ENCODE measurements around the gene SHANK1.

The SHANK1 gene

GRCh38 chr19:50668879-50669278, 50.7 kb downstream of the SHANK1 start:
- WGBS, 2 experiments: 83 to 85% methylated on average over 16 to 18 of the region's 20 CpGs
- Histone ChIP-seq H3K36me3 (ENCODE audit: control insufficient read depth, insufficient read depth, low read length) (no peaks in the 10 kb centered on the region), H3K4me1 (ENCODE audit: control insufficient read depth, insufficient read depth, low read length) (no peaks in the 10 kb centered on the region), H3K4me3 (ENCODE audit: insufficient read depth, low read depth, low read length) (no peak overlapping the region), H3K9me3 (ENCODE audit: control insufficient read depth, low read length) (peaks cover 2% of the 10 kb centered on the region), H3K27ac (ENCODE audit: insufficient read depth, low read depth, low read length, poor library complexity, severe bottlenecking) (no peak overlapping the region), H3K27me3 (ENCODE audit: control insufficient read depth, insufficient read depth, low read length, poor library complexity, severe bottlenecking) (peaks cover 26% of the 10 kb centered on the region)

GRCh38 chr19:50668416-50668815, 51.2 kb downstream of the SHANK1 start:
- Histone ChIP-seq H3K4me3 (ENCODE audit: insufficient read depth, low read depth, low read length) (no peak overlapping the region), H3K27ac (ENCODE audit: insufficient read depth, low read depth, low read length, poor library complexity, severe bottlenecking) (no peak overlapping the region), H3K27me3 (ENCODE audit: control insufficient read depth, insufficient read depth, low read length, poor library complexity, severe bottlenecking) (peaks cover 26% of the 10 kb centered on the region), H3K4me1 (ENCODE audit: control insufficient read depth, insufficient read depth, low read length) (no peaks in the 10 kb centered on the region), H3K9me3 (ENCODE audit: control insufficient read depth, low read length) (peaks cover 2% of the 10 kb centered on the region), H3K36me3 (ENCODE audit: control insufficient read depth, insufficient read depth, low read length) (no peaks in the 10 kb centered on the region)
- 66 to 67% methylated on average over 49 of the region's 49 CpGs for WGBS, 2 experiments

DNA sequence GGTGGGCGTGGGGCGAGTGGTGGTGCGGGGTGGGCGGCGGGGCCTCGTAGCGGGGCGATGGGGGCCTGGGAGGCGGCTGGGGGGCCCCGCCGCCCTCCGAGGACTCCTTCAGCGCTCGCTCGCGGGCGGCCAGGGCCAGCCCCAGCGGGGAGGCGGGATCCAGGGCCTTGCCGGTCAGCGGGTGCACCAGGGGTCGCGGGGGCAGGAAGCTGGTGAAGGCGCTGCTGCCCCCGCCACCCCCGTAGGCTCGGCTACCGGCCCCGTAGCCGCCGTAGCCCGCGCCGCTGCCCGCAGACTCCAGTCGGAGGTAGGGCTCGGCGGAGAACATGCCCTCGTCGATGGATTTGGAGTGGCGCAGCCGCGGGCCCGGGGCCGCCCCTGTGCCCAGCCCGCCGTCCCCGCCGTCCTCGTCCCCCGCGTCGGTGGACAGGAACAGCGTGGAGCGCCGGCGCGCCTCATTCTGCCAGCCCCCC, 51.8 kb downstream of the SHANK1 start:
- Histone ChIP-seq H3K27me3 (ENCODE audit: control insufficient read depth, insufficient read depth, low read length, poor library complexity, severe bottlenecking) (peaks cover 26% of the 10 kb centered on the region), H3K4me1 (ENCODE audit: control insufficient read depth, insufficient read depth, low read length) (no peaks in the 10 kb centered on the region), H3K4me3 (ENCODE audit: insufficient read depth, low read depth, low read length) (no peak overlapping the region), H3K27ac (ENCODE audit: insufficient read depth, low read depth, low read length, poor library complexity, severe bottlenecking) (no peak overlapping the region), H3K9me3 (ENCODE audit: control insufficient read depth, low read length) (peaks cover 2% of the 10 kb centered on the region), H3K36me3 (ENCODE audit: control insufficient read depth, insufficient read depth, low read length) (no peaks in the 10 kb centered on the region)
- 63 to 66% methylated on average over 58 of the region's 58 CpGs for WGBS, 2 experiments

DNA sequence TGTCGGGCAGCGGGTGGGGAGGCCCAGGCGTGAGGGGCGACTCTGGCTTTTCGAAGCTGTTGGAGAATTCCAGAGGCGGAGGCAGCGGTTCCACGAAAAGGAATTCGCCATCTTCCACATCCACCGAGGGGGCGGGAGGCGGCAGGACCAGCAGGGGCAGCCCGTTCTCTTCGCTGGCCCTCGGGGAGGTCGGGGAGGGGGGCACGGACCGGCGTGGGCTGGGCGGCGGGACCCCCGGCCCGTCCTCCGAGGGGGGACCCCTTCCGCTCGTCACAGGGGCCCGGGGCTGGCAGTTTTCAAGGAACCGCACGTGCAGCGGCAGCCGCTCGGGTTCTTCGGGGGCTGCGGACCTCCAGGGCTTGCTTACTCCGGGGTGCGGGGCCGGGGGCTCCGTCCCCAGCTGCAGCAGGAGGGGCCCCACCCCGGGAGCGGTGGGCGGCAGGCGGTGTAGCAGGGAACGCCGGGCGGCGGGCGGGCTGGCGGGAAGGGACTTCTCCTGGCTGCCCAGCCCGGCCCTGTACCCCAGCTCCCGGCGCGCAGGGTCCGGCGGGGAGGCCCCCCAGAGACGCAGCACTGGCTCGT, 52.3 kb downstream of the SHANK1 start:
- WGBS, 2 experiments: 72% methylated on average over 56 of the region's 56 CpGs
- no peak overlapping the region for H3K4me3 ChIP-seq (ENCODE audit: insufficient read depth, low read depth, low read length)
- peaks cover 26% of the 10 kb centered on the region for H3K27me3 ChIP-seq (ENCODE audit: control insufficient read depth, insufficient read depth, low read length, poor library complexity, severe bottlenecking)

GRCh38 chr19:50666346-50667176, 53.0 kb downstream of the SHANK1 start:
- Histone ChIP-seq H3K36me3 (ENCODE audit: control insufficient read depth, insufficient read depth, low read length) (no peaks in the 10 kb centered on the region), H3K4me3 (ENCODE audit: insufficient read depth, low read depth, low read length) (no peak overlapping the region), H3K4me1 (ENCODE audit: control insufficient read depth, insufficient read depth, low read length) (peaks cover 3% of the 10 kb centered on the region), H3K27me3 (ENCODE audit: control insufficient read depth, insufficient read depth, low read length, poor library complexity, severe bottlenecking) (peaks cover 26% of the 10 kb centered on the region), H3K27ac (ENCODE audit: insufficient read depth, low read depth, low read length, poor library complexity, severe bottlenecking) (no peak overlapping the region), H3K9me3 (ENCODE audit: control insufficient read depth, low read length) (peaks cover 2% of the 10 kb centered on the region)
- 86 to 87% methylated on average over 47 of the region's 47 CpGs for WGBS, 2 experiments

More for the DNA sequence above, 52.3 kb downstream of the SHANK1 start:
- peaks cover 2% of the 10 kb centered on the region for H3K9me3 ChIP-seq (ENCODE audit: control insufficient read depth, low read length)
- no peak overlapping the region for H3K27ac ChIP-seq (ENCODE audit: insufficient read depth, low read depth, low read length, poor library complexity, severe bottlenecking)
- no peaks in the 10 kb centered on the region for H3K36me3 ChIP-seq (ENCODE audit: control insufficient read depth, insufficient read depth, low read length)
- H3K4me1 ChIP-seq (ENCODE audit: control insufficient read depth, insufficient read depth, low read length): no peaks in the 10 kb centered on the region

DNA sequence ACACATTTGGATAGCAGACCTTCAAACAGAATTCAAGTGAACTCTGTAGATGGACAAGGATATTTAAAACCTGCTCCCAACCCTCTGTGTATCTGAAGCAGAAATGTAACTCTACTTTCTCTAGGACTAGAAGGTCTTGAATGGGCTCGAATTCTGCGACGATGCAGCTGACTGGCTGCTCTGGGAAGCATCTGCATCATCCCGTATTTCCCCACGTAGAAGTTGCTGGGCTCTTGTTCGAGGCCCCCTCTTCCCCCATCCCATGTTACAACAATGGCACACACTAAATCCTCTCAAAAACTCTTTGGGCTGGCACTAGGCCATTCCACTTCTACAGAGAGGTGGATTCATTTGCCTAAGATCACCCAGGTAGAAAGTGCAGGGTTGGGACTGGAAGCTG, 55.4 kb downstream of the SHANK1 start:
- H3K9me3 ChIP-seq (ENCODE audit: control insufficient read depth, low read length): peaks cover 2% of the 10 kb centered on the region
- peaks cover 26% of the 10 kb centered on the region for H3K27me3 ChIP-seq (ENCODE audit: control insufficient read depth, insufficient read depth, low read length, poor library complexity, severe bottlenecking)
- H3K4me1 ChIP-seq (ENCODE audit: control insufficient read depth, insufficient read depth, low read length): peaks cover 4% of the 10 kb centered on the region
- 81 to 82% methylated on average over 6 of the region's 6 CpGs for WGBS, 2 experiments
- H3K27ac ChIP-seq (ENCODE audit: insufficient read depth, low read depth, low read length, poor library complexity, severe bottlenecking): no peak overlapping the region
- H3K4me3 ChIP-seq (ENCODE audit: insufficient read depth, low read depth, low read length): no peak overlapping the region
- H3K36me3 ChIP-seq (ENCODE audit: control insufficient read depth, insufficient read depth, low read length): no peaks in the 10 kb centered on the region

DNA sequence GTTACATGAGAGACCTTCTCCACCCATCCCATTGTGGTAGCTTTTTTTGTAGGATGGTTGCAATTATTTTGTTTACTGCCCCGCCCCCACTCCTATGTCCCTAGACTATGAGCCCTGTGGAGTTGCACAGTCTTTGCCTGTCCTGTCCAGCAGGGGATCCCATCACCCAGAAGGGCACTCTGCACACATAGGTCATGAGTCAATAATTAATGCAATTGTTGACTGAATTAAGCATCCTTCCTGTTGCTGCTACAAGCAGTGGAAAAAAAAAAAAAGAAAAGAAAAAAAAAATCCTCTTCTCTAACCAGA, 56.2 kb downstream of the SHANK1 start:
- Histone ChIP-seq H3K4me1 (ENCODE audit: control insufficient read depth, insufficient read depth, low read length) (peaks cover 4% of the 10 kb centered on the region), H3K9me3 (ENCODE audit: control insufficient read depth, low read length) (peaks cover 2% of the 10 kb centered on the region), H3K27ac (ENCODE audit: insufficient read depth, low read depth, low read length, poor library complexity, severe bottlenecking) (no peak overlapping the region), H3K4me3 (ENCODE audit: insufficient read depth, low read depth, low read length) (no peak overlapping the region), H3K27me3 (ENCODE audit: control insufficient read depth, insufficient read depth, low read length, poor library complexity, severe bottlenecking) (peaks cover 19% of the 10 kb centered on the region), H3K36me3 (ENCODE audit: control insufficient read depth, insufficient read depth, low read length) (no peaks in the 10 kb centered on the region)
- WGBS, 2 experiments: 67 to 70% methylated on average over 1 of the region's 1 CpG

- Histone ChIP-seq H3K27me3 (ENCODE audit: control insufficient read depth, insufficient read depth, low read length, poor library complexity, severe bottlenecking) (peaks cover 13% of the 10 kb centered on the region), H3K27ac (ENCODE audit: insufficient read depth, low read depth, low read length, poor library complexity, severe bottlenecking) (no peak overlapping the region), H3K36me3 (ENCODE audit: control insufficient read depth, insufficient read depth, low read length) (no peaks in the 10 kb centered on the region), H3K4me1 (ENCODE audit: control insufficient read depth, insufficient read depth, low read length) (peaks cover 4% of the 10 kb centered on the region), H3K9me3 (ENCODE audit: control insufficient read depth, low read length) (peaks cover 2% of the 10 kb centered on the region), H3K4me3 (ENCODE audit: insufficient read depth, low read depth, low read length) (no peak overlapping the region)
- 73 to 76% methylated on average over 16 of the region's 16 CpGs for WGBS, 2 experiments
Measured at GRCh38 chr19:50662651-50663481, 56.7 kb downstream of the SHANK1 start.

- Histone ChIP-seq H3K9me3 (ENCODE audit: control insufficient read depth, low read length) (peaks cover 2% of the 10 kb centered on the region), H3K36me3 (ENCODE audit: control insufficient read depth, insufficient read depth, low read length) (no peaks in the 10 kb centered on the region), H3K27me3 (ENCODE audit: control insufficient read depth, insufficient read depth, low read length, poor library complexity, severe bottlenecking) (peaks cover 4% of the 10 kb centered on the region), H3K27ac (ENCODE audit: insufficient read depth, low read depth, low read length, poor library complexity, severe bottlenecking) (no peak overlapping the region), H3K4me1 (ENCODE audit: control insufficient read depth, insufficient read depth, low read length) (peaks cover 4% of the 10 kb centered on the region), H3K4me3 (ENCODE audit: insufficient read depth, low read depth, low read length) (no peak overlapping the region)
- WGBS, 2 experiments: 85 to 90% methylated on average over 49 of the region's 49 CpGs
Measured at GRCh38 chr19:50661766-50662650, 57.6 kb downstream of the SHANK1 start.
